Osteoblast (primary cell): ENCODE measurements around the gene NDST3. TPM values are rescaled to one million over a fixed set of nuclear protein-coding genes. Genes with fewer than 3 reads are reported as not detected.

Experiments used
- DNase-seq: peaks from one replicate; pipeline ENCODE4 v3.0.0; 2011; ENCODE audit warnings: low spot score, mixed read lengths; ENCODE audit not compliant: insufficient read length; ENCODE audit errors: missing footprints
- H2AFZ ChIP-seq: 2 replicates; pipeline ENCODE4 v1.6.0; 2011; ENCODE audit warnings: mild to moderate bottlenecking, low read length
- H3K27ac ChIP-seq: 2 replicates; pipeline ENCODE4 v1.5.1; 2011; ENCODE audit warnings: mild to moderate bottlenecking, low read depth, low read length, moderate library complexity
- H3K27me3 ChIP-seq: 2 replicates; pipeline ENCODE4 v1.6.0; 2012; ENCODE audit warnings: mild to moderate bottlenecking, control low read depth, inconsistent platforms, low read length, moderate library complexity; ENCODE audit not compliant: insufficient read depth
- H3K36me3 ChIP-seq: 2 replicates; pipeline ENCODE4 v1.5.1; 2011; ENCODE audit warnings: mild to moderate bottlenecking, low read length, control low read depth, moderate library complexity; ENCODE audit not compliant: insufficient read depth
- H3K4me1 ChIP-seq: 2 replicates; pipeline ENCODE4 v1.5.1; 2011; ENCODE audit warnings: mild to moderate bottlenecking, low read length, control low read depth, moderate library complexity; ENCODE audit not compliant: insufficient read depth
- H3K4me2 ChIP-seq: 2 replicates; pipeline ENCODE4 v1.6.0; 2011; ENCODE audit warnings: mild to moderate bottlenecking, low read length; ENCODE audit not compliant: insufficient read depth
- H3K4me3 ChIP-seq: fragments of 200-600 bp; sonication (generic); 3 replicates; pipeline ENCODE4 v1.5.1; 2012; ENCODE audit warnings: mild to moderate bottlenecking, low read length, inconsistent platforms; ENCODE audit not compliant: insufficient read depth
- H3K79me2 ChIP-seq: 2 replicates; pipeline ENCODE4 v1.6.0; 2012; ENCODE audit warnings: mild to moderate bottlenecking, low read length, control low read depth, inconsistent platforms; ENCODE audit not compliant: insufficient read depth
- H3K9me3 ChIP-seq: 2 replicates; pipeline ENCODE4 v1.5.1; 2011; ENCODE audit warnings: low read depth, low read length, control low read depth
- H4K20me1 ChIP-seq: 2 replicates; pipeline ENCODE4 v1.6.0; 2012; ENCODE audit warnings: mild to moderate bottlenecking, low read length, control low read depth; ENCODE audit not compliant: insufficient read depth
- CTCF ChIP-seq: IDR thresholded peaks from 2 replicates; pipeline ENCODE4 v1.5.1; 2011; ENCODE audit warnings: mild to moderate bottlenecking, low read depth, low read length, moderate library complexity; ENCODE audit errors: extremely low read depth
- total RNA-seq: library from RNA; depleted of rRNA; stranded (reverse); fragments of >200 nt; gene quantifications from 2 replicates; pipeline ENCODE4 v1.2.3, GENCODE V29; 2012

Gene NDST3
- total RNA-seq, 1 donor: not detected

- Histone ChIP-seq H3K27ac (no peak overlapping the region), H4K20me1 (no peaks in the 10 kb centered on the region), H3K4me3 (no peak overlapping the region), H3K27me3 (no peaks in the 10 kb centered on the region), H3K79me2 (no peaks in the 10 kb centered on the region), H3K36me3 (no peaks in the 10 kb centered on the region), H3K9me3 (no peaks in the 10 kb centered on the region), H2AFZ (no peak overlapping the region), H3K4me2 (no peak overlapping the region), H3K4me1 (no peaks in the 10 kb centered on the region)
- no peak for TF ChIP-seq CTCF
- DNase-seq: no peak
Observed at GRCh38 chr4:118004088-118004487, 30.2 kb upstream of the NDST3 start.

GRCh38 chr4:118005883-118006282 is 28.4 kb upstream of the NDST3 start:
- H3K79me2 ChIP-seq: no peaks in the 10 kb centered on the region
- no peak overlapping the region for H2AFZ ChIP-seq
- H4K20me1 ChIP-seq: no peaks in the 10 kb centered on the region
- no peaks in the 10 kb centered on the region for H3K36me3 ChIP-seq
- H3K27me3 ChIP-seq: no peaks in the 10 kb centered on the region
- no peak overlapping the region for H3K4me3 ChIP-seq
- H3K4me1 ChIP-seq: no peaks in the 10 kb centered on the region
- no peak for DNase-seq
- no peak overlapping the region for H3K27ac ChIP-seq
- H3K9me3 ChIP-seq: no peaks in the 10 kb centered on the region
- H3K4me2 ChIP-seq: no peak overlapping the region
- TF ChIP-seq CTCF: no peak

GRCh38 chr4:118012142-118012541 is 22.1 kb upstream of the NDST3 start:
- H3K9me3 ChIP-seq: no peaks in the 10 kb centered on the region
- no peaks in the 10 kb centered on the region for H3K79me2 ChIP-seq
- H3K27ac ChIP-seq: no peak overlapping the region
- H3K4me1 ChIP-seq: no peaks in the 10 kb centered on the region
- H3K27me3 ChIP-seq: no peaks in the 10 kb centered on the region
- no peak overlapping the region for H3K4me3 ChIP-seq
- H4K20me1 ChIP-seq: no peaks in the 10 kb centered on the region
- no peak overlapping the region for H2AFZ ChIP-seq
- no peak for DNase-seq
- no peaks in the 10 kb centered on the region for H3K36me3 ChIP-seq
- no peak overlapping the region for H3K4me2 ChIP-seq
- no peak for TF ChIP-seq CTCF

GRCh38 chr4:118014831-118015230 is 19.5 kb upstream of the NDST3 start:
- Histone ChIP-seq H3K4me1 (no peaks in the 10 kb centered on the region), H3K36me3 (no peaks in the 10 kb centered on the region), H3K27ac (no peak overlapping the region), H3K4me2 (no peak overlapping the region), H2AFZ (no peak overlapping the region), H3K79me2 (no peaks in the 10 kb centered on the region), H3K27me3 (no peaks in the 10 kb centered on the region), H3K4me3 (no peak overlapping the region), H4K20me1 (no peaks in the 10 kb centered on the region), H3K9me3 (no peaks in the 10 kb centered on the region)
- TF ChIP-seq CTCF: no peak
- DNase-seq: no peak
